ENCODE data around the gene ITPKC. TPM values are rescaled to one million over a fixed set of nuclear protein-coding genes. Genes with fewer than 3 reads are reported as not detected.
"Not testable (repeated sequence)": the region's sequence is repeated elsewhere in the genome, so short reads cannot be mapped to it uniquely, and the experiment has no call there.

ITPKC gene
- total RNA-seq, 1 experiment from 2014 or later = 25.3 TPM

GRCh38 chr19:40732304-40732703 is 15.4 kb downstream of the ITPKC start:
- in situ Hi-C loops (cut with HindIII; ENCODE audit: low pct_unique_long_range_greater_than_20kb, low sequenced_read_pairs); DNase-seq (ENCODE audit: low read depth): not testable (repeated sequence)

GRCh38 chr19:40733149-40733548 is 16.2 kb downstream of the ITPKC start:
- no peak for DNase-seq (ENCODE audit: low read depth)

GRCh38 chr19:40735013-40735771 is 18.3 kb downstream of the ITPKC start:
- in situ Hi-C loops (cut with HindIII; ENCODE audit: low pct_unique_long_range_greater_than_20kb, low sequenced_read_pairs) = no loop called here
- DNase-seq (ENCODE audit: low read depth) = no peak

More at GRCh38 chr19:40733149-40733548, 16.2 kb downstream of the ITPKC start:
- in situ Hi-C loops (cut with HindIII; ENCODE audit: low pct_unique_long_range_greater_than_20kb, low sequenced_read_pairs) = no loop called here

GRCh38 chr19:40736661-40737060 is 19.7 kb downstream of the ITPKC start:
- in situ Hi-C loops (cut with HindIII; ENCODE audit: low pct_unique_long_range_greater_than_20kb, low sequenced_read_pairs) = no loop called here
- no peak for DNase-seq (ENCODE audit: low read depth)

- in situ Hi-C loops (cut with HindIII; ENCODE audit: low pct_unique_long_range_greater_than_20kb, low sequenced_read_pairs) = no loop called here
- DNase-seq (ENCODE audit: low read depth) = no peak
These were observed 20.3 kb downstream of the ITPKC start for GRCh38 chr19:40737102-40737644.

GRCh38 chr19:40739030-40739839 is 22.3 kb downstream of the ITPKC start:
- DNase-seq (ENCODE audit: low read depth) = no peak
- in situ Hi-C loops (cut with HindIII; ENCODE audit: low pct_unique_long_range_greater_than_20kb, low sequenced_read_pairs) = no loop called here

GRCh38 chr19:40739871-40740703 is 23.2 kb downstream of the ITPKC start:
- in situ Hi-C loops (cut with HindIII; ENCODE audit: low pct_unique_long_range_greater_than_20kb, low sequenced_read_pairs) = no loop called here
- no peak for DNase-seq (ENCODE audit: low read depth)

- in situ Hi-C loops (cut with HindIII; ENCODE audit: low pct_unique_long_range_greater_than_20kb, low sequenced_read_pairs) = no loop called here
- no peak for DNase-seq (ENCODE audit: low read depth)
These were observed 23.8 kb downstream of the ITPKC start for GRCh38 chr19:40740747-40741146.

- DNase-seq (ENCODE audit: low read depth) = no peak
- in situ Hi-C loops (cut with HindIII; ENCODE audit: low pct_unique_long_range_greater_than_20kb, low sequenced_read_pairs) = no loop called here
These were observed 24.8 kb downstream of the ITPKC start for GRCh38 chr19:40741527-40742390.

- in situ Hi-C loops (cut with HindIII; ENCODE audit: low pct_unique_long_range_greater_than_20kb, low sequenced_read_pairs) = no loop called here
These were observed 25.6 kb downstream of the ITPKC start for GRCh38 chr19:40742477-40742876.

GRCh38 chr19:40742886-40743285 is 26.0 kb downstream of the ITPKC start:
- in situ Hi-C loops (cut with HindIII; ENCODE audit: low pct_unique_long_range_greater_than_20kb, low sequenced_read_pairs) = no loop called here
- no peak for DNase-seq (ENCODE audit: low read depth)

More at GRCh38 chr19:40742477-40742876, 25.6 kb downstream of the ITPKC start:
- no peak for DNase-seq (ENCODE audit: low read depth)

- DNase-seq (ENCODE audit: low read depth) = no peak
- in situ Hi-C loops (cut with HindIII; ENCODE audit: low pct_unique_long_range_greater_than_20kb, low sequenced_read_pairs) = no loop called here
These were observed 27.0 kb downstream of the ITPKC start for GRCh38 chr19:40743926-40744325.

GRCh38 chr19:40744554-40745401 is 27.9 kb downstream of the ITPKC start:
- DNase-seq (ENCODE audit: low read depth) = no peak
- in situ Hi-C loops (cut with HindIII; ENCODE audit: low pct_unique_long_range_greater_than_20kb, low sequenced_read_pairs) = no loop called here

GRCh38 chr19:40745402-40745780 is 28.5 kb downstream of the ITPKC start:
- DNase-seq (ENCODE audit: low read depth) = peak; percentile 44
- in situ Hi-C loops (cut with HindIII; ENCODE audit: low pct_unique_long_range_greater_than_20kb, low sequenced_read_pairs) = no loop called here

- in situ Hi-C loops (cut with HindIII; ENCODE audit: low pct_unique_long_range_greater_than_20kb, low sequenced_read_pairs) = no loop called here
- DNase-seq (ENCODE audit: low read depth) = no peak
These were observed 30.6 kb downstream of the ITPKC start for GRCh38 chr19:40747536-40747935.

GRCh38 chr19:40750058-40750873 is 33.4 kb downstream of the ITPKC start, which contains the start of gene ACTMAP:
Gene ACTMAP (minus strand): TSS chr19:40750477. CDS start chr19:40749803, 674 bp downstream.
- in situ Hi-C loops (cut with HindIII; ENCODE audit: low pct_unique_long_range_greater_than_20kb, low sequenced_read_pairs) = no loop called here
- DNase-seq (ENCODE audit: low read depth) = peak; percentile 100
